Measurements from ENCODE around the gene CCDC14. TPM values are rescaled to one million over a fixed set of nuclear protein-coding genes. Genes with fewer than 3 reads are reported as not detected.

CCDC14 gene
- total and polyA plus RNA-seq, 7 donors: 3.6 to 43.8 (median 23.9) TPM

GRCh38 chr3:123920868-123921267 is 40.2 kb downstream of the CCDC14 start:
- Histone ChIP-seq H3K4me1 (no peaks in the 10 kb centered on the region), H3K27ac (no peak overlapping the region), H3K9me3 (peaks cover 0 to 4% (median 1%) of the 10 kb centered on the region in 4 donors), H3K36me3 (peaks cover 0 to 17% (median 1%) of the 10 kb centered on the region in 4 donors), H3K27me3 (no peaks in the 10 kb centered on the region), H3K4me3 (no peak overlapping the region)
- intact Hi-C loops (cut with DNase I): no loop called here
- no peak for DNase-seq
- no peak for TF ChIP-seq CTCF (IDR thresholded peaks at IDR 0.05)
- TF ChIP-seq POLR2A (IDR thresholded peaks at IDR 0.05): no peak
- TF ChIP-seq EP300 (IDR thresholded peaks at IDR 0.05): no peak
- TF ChIP-seq POLR2AphosphoS5 (IDR thresholded peaks at IDR 0.05): no peak

GRCh38 chr3:123920383-123920782 is 40.6 kb downstream of the CCDC14 start:
- Histone ChIP-seq H3K4me1 (no peaks in the 10 kb centered on the region), H3K4me3 (no peak overlapping the region), H3K27ac (no peak overlapping the region), H3K36me3 (peaks cover 0 to 17% (median 1%) of the 10 kb centered on the region in 4 donors), H3K27me3 (no peaks in the 10 kb centered on the region), H3K9me3 (peaks cover 0 to 4% (median 1%) of the 10 kb centered on the region in 4 donors)
- no peak for DNase-seq
- 93 to 100% methylated on average over 1 of the region's 1 CpG for WGBS, 2 donors
- intact Hi-C loops (cut with DNase I): no loop called here
- TF ChIP-seq POLR2A (IDR thresholded peaks at IDR 0.05) (no peak), POLR2AphosphoS5 (IDR thresholded peaks at IDR 0.05) (no peak), CTCF (IDR thresholded peaks at IDR 0.05) (no peak), EP300 (IDR thresholded peaks at IDR 0.05) (no peak)

DNA sequence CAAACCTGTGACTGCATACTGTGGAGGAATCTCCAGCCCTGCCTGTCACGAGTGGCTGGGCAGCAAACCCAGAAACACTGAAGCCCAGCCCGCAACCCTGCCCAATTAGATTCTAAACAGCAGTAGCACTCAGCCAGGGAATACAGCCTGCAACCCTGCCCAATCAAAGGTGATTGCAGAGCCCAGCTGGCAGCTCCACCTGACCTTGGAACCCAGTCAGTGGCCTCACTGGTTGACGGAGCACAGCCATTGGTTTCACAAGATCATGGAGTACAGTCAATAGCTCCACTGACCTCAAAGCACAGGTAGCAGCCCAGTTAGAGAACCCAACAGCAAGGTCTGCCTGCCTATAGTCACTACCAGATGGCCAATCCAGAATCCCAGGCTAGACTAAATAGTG is 41.7 kb downstream of the CCDC14 start:
- whole genome bisulfite sequencing, 2 donors: 90 to 96% methylated on average over 3 of the region's 3 CpGs
- no peak for DNase-seq
- peaks cover 0 to 24% (median 1%) of the 10 kb centered on the region in 4 donors for H3K36me3 ChIP-seq

DNA sequence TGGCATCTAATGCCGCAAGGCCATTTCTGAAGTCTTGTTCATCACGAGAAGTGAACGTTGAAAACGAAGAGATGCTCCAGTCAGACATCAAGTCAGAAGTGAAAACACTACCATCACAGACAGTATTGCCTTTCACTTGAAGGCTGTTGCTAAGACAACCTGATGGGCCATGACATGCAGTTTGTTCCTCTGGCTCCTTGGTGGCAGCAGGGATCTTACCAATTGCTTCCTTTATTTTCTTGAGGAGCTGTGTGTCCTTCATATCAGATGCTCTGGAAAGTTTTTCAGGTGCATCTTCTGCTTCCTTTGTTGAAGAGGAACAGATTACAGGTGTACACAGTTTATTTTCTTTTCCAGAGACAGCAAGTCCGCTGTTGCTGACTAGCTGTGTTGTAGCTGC is 46.2 kb downstream of the CCDC14 start:
- H3K36me3 ChIP-seq: peaks cover 0 to 13% (median 0%) of the 10 kb centered on the region in 4 donors
- H3K27me3 ChIP-seq: no peaks in the 10 kb centered on the region
- intact Hi-C loops (cut with DNase I): no loop called here
- WGBS, 2 donors: 78 to 93% methylated on average over 5 of the region's 5 CpGs
- no peaks in the 10 kb centered on the region for H3K9me3 ChIP-seq
- no peaks in the 10 kb centered on the region for H3K4me1 ChIP-seq
- no peak for DNase-seq
- H3K4me3 ChIP-seq: no peak overlapping the region
- no peak overlapping the region for H3K27ac ChIP-seq
- no peak for TF ChIP-seq POLR2A (IDR thresholded peaks at IDR 0.05)

More for the DNA sequence above, 41.7 kb downstream of the CCDC14 start:
- H3K9me3 ChIP-seq: peaks cover 0 to 4% (median 1%) of the 10 kb centered on the region in 4 donors
- H3K27ac ChIP-seq: no peak overlapping the region
- H3K4me3 ChIP-seq: no peak overlapping the region
- H3K27me3 ChIP-seq: no peaks in the 10 kb centered on the region
- no peaks in the 10 kb centered on the region for H3K4me1 ChIP-seq
- TF ChIP-seq POLR2A (IDR thresholded peaks at IDR 0.05) (no peak), EP300 (IDR thresholded peaks at IDR 0.05) (no peak), CTCF (IDR thresholded peaks at IDR 0.05) (no peak), POLR2AphosphoS5 (IDR thresholded peaks at IDR 0.05) (no peak)
- intact Hi-C loops (cut with DNase I): no loop called here

GRCh38 chr3:123909785-123910184 is 51.2 kb downstream of the CCDC14 start:
- H3K4me3 ChIP-seq: no peak overlapping the region
- H3K4me1 ChIP-seq: no peaks in the 10 kb centered on the region
- no peaks in the 10 kb centered on the region for H3K27me3 ChIP-seq
- H3K36me3 ChIP-seq: peaks cover 0 to 9% (median 0%) of the 10 kb centered on the region in 4 donors
- intact Hi-C loops (cut with DNase I): no loop called here
- WGBS, 2 donors: 83 to 97% methylated on average over 2 of the region's 2 CpGs
- no peaks in the 10 kb centered on the region for H3K9me3 ChIP-seq
- TF ChIP-seq POLR2AphosphoS5 (IDR thresholded peaks at IDR 0.05) (no peak), POLR2A (IDR thresholded peaks at IDR 0.05) (no peak)
- H3K27ac ChIP-seq: no peak overlapping the region
- no peak for DNase-seq

- no peak for DNase-seq
- Histone ChIP-seq H3K4me1 (no peaks in the 10 kb centered on the region), H3K27me3 (no peaks in the 10 kb centered on the region), H3K4me3 (no peak overlapping the region), H3K36me3 (no peaks in the 10 kb centered on the region), H3K27ac (no peak overlapping the region), H3K9me3 (no peaks in the 10 kb centered on the region)
- TF ChIP-seq EP300 (IDR thresholded peaks at IDR 0.05): no peak
- TF ChIP-seq POLR2AphosphoS5 (IDR thresholded peaks at IDR 0.05): no peak
- TF ChIP-seq CTCF (IDR thresholded peaks at IDR 0.05): no peak
- TF ChIP-seq POLR2A (IDR thresholded peaks at IDR 0.05): no peak
- intact Hi-C loops (cut with DNase I): no loop called here
- 77 to 78% methylated on average over 2 of the region's 2 CpGs for WGBS, 2 donors
Measured at GRCh38 chr3:123907720-123908119, 53.3 kb downstream of the CCDC14 start.
